HG03108 (cell line): ENCODE data around the gene DPP10.

Experiments used
- ATAC-seq: cut with Tn5 transposase; IDR thresholded peaks from one replicate; pipeline ENCODE4 v1.9.1; 2021; ENCODE audit warnings: moderate library complexity; ENCODE audit not compliant: unreplicated experiment

The DPP10 gene

DNA sequence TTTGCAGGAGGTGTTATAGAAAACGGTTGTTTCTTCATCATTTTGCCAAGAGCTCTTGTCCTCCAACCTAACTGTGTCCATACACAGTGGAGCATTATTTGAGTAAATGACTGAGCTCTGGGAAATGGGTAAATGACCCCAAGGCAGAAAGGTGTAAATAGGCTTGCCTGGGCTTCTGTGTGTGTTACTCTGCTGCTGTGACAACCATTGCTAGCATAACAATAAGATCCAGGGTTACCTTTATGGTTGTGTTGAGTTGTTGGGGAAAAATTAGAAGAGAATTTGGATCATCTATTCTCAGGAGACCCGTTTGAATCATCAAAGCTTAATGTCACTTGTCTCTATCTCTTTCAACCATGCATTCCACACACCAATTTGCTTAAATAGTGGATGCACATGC is 672.7 kb downstream of the DPP10 start:
- no peak for ATAC-seq

DNA sequence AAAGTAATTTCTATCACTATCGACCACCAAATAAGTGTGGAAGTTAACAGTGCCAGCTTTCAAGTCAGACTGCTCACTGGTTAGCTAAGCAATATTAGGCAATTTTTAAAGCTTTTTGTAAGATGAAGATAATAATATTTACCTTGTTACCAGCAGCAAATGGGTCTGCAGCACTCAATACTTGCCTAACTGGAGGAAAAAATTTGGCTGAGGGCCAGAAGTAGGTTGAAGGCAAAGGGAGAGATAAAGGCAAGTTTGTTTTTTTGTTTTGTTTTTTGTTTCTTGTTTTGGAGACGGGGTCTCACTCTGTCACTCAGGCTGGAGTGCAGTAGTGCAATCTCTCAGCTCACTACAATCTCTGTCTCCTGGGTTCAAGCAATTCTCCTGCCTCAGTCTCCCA is 675.9 kb downstream of the DPP10 start:
- ATAC-seq: no peak

DNA sequence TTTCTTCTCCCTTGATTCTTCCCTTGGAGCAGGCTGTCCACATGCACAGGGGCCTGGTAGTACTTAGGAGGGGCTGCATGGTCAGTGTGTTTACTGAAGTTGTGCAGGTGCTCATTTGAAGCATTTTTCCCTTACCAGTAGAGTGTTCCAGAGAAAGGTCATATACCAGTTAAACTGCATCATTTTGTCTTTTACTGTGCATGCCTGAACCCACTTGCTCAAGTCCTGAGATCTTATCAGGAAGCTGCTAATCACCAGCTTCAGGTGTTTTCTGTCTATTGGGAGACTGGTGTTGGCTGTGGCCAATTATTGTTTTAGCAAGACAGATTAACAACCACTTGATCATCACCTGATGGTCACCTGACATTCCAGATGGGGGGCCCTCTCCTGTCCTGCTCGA is 676.6 kb downstream of the DPP10 start:
- ATAC-seq: no peak

DNA sequence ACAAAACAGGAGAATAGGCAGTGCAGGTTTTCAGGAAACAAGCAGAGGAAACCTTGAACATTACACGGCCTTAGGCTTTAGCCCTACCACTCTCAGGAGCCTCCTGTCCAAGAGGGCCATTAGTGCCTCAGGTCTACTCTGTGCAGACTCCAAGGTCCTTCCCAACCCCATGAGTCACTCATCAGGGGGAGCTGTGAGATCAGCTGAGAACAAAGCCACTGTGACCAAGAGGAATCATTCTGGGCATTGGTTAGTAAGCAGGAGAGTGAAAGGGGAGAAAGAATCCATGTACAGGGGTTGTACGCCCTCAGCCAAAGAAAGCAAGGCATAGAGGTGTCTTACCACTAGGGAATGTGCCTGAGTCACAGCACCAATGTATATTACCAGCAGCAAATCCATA is 680.3 kb downstream of the DPP10 start:
- ATAC-seq: no peak

DNA sequence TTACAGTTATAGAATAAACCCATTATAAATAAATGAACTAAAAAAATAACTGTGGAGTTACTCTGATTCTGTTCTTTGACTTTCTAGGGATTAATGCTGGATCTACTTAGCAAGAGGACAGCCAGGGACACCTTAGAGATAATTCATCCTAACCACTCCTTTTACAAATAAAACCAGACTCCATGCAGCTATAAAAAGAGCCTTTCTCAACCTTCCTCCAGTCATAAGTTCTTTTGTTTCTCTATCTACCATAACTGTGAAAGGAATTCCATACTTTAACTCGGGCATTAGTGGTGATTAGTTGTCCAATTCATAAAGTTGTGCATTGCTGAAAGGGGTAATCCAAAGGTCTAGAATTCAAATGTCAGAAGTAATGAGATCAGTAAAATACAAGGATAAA is 682.4 kb downstream of the DPP10 start:
- ATAC-seq: no peak

DNA sequence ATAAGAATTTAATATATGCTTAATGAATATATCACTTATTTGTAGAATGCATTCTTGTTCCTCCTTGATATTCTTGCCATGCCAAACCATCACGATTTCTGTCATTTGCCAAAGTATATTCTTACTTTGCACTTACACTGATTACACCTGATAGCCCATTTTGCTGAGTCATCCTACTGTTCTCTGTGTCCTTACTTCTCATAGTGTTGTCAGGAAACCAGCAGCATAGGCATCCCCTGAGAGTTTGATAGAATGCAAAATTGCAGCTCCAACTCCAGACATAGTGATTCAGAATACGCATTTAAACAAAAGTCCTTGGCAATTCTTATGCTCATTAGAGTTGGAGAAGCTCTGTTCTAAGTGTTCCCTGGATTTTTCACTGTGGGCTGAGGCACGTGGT is 687.1 kb downstream of the DPP10 start:
- ATAC-seq: no peak

DNA sequence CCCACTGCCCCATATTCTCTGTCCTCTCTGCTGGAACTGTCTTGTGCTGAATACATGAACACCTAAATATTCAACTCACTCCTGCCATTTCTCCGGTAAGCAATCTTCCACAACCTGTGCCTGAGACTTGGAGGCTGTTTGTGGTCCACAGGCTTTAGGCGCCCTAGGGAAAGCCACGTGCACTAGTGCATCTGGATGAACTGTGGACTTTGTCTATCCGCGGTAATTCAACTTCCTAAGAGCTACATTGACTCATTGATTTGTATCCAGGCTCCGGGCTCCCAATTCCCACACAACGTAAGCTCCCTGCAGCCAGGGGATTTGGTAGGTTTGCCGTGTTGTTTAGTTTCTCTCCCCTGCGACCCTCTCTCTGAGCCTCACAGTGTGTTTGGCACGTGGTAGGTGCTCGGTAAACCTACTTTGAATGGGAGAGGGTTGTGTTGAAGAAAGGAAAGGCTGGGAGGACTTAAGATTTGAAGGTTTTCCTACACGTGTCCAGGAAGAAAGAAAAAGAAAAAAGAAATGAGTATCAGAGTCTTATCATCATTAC is 718.2 kb downstream of the DPP10 start:
- ATAC-seq: no peak

DNA sequence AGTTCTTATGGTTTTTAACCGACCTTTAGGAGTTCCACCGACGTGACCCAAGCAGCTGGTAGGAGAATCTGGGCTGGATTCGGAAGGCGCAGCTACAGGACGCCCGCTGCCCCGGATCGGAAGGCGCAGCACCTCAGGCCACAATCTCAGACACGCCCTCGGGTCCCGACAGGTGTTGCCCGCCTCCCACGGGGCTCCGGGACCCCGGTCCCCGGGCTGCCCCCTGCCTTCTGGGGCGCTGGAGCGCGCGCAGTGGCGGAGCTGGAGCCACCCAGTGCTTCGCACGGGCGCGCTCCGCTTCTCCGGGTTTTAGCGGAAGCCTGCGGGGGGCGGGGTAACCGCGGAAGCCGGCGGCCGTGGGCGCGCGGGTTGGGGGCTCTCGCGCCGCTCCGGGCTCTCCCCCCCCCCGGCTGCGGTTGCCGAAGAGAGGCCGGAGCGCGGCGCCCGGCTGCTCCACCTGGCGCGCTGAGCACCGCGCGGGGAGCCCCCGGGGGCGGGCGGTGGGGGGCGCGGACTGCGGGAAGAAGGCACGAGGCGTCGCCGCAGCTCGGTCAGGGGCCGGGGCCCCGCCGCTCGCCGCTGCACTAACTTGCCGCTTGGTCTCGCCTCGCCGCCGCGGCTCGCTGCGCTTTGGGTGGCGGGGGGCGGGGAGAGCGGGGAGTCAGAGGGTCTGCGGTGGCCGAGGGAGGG is 718.8 kb downstream of the DPP10 start:
- no peak for ATAC-seq

DNA sequence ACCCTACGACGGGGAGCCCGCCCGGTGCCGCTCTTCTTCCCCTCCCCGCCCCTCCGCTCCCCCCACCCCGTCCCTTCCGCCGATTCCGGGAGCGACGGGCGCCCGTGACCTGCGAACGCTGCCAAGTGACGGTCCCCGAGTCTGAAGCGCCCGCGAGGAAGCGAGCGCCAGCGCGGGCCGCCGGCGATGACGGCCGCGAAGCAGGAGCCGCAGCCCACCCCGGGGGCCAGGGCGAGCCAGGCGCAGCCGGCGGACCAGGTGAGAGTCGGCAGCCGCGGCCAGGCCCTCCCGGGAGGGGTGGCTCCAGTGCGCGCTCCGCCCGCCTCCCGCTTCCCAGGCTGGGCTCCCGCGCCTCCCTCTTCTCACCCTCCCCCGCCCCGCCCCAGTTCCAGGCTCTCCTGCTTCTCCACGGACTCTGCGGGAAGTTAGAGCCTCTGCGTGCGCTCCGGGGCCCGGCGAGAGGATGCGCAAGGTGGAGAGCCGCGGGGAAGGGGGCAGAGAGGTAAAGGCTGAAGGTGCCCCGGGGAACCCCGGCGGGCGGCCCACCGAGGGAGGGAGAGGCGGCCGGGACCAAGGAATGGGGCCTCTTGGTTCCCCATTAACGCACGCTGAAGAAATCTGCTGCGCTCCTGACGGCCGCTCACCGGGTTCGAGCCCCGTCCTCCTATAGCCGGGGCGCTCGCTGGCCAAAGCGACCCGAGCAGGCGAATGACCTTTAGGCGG is 719.5 kb downstream of the DPP10 start:
- no peak for ATAC-seq

DNA sequence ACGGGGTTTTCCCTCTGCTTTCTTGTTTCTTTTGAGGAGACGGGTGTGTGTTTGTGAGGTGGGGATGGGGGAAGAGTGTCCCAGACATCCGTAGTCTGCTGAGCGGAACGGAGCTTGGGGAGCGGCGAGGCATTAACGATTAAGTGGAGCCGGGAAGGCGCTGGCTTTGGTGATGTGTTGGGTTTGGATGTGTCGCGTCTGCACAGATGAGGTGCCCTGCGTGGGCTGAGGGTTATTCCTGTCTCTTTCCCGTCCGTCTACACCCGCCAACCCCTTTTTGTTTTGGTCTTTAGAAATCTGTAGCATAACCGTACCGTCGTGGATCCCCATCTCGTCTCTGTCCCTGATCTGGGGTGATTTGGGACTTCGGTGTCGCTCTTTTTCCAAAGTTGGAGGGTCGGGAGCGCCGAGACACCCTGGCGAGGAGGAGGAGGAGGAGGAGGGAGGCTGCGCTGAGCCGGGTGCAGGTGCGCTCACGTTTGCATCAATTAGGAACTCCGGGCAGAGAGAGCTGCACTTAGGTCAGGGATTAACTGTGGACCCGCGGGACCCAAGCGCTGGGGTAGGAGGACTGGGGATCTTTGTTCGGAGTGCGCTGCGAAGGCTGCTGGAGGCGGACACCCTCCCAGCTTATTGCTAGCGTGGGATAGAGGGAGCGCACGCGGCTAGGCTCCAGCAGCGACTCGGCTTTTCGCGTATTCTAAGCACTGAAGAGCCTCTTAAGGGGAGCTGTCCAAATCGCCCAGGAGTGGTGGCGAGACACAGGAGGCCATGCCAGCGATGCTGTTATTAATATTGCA is 720.3 kb downstream of the DPP10 start:
- ATAC-seq: no peak

DNA sequence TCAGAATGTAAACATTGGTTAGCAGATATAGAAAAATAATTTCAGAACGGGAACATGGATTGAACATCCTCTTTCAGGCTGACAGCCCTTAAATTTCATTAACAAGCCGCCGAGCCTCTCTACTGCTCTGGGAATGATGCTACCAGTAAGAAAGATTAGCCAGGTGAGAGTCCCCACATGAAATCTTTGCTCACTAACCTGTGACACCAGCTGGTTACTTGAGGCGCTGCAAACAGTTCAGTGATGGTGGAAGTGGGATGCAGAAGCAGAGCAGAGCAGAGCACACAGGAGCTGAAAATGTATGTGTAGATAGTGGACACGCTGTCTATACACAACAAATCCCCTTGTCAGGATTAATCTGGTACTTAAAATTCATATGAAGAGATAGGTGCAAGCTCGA is 721.1 kb downstream of the DPP10 start:
- no peak for ATAC-seq

DNA sequence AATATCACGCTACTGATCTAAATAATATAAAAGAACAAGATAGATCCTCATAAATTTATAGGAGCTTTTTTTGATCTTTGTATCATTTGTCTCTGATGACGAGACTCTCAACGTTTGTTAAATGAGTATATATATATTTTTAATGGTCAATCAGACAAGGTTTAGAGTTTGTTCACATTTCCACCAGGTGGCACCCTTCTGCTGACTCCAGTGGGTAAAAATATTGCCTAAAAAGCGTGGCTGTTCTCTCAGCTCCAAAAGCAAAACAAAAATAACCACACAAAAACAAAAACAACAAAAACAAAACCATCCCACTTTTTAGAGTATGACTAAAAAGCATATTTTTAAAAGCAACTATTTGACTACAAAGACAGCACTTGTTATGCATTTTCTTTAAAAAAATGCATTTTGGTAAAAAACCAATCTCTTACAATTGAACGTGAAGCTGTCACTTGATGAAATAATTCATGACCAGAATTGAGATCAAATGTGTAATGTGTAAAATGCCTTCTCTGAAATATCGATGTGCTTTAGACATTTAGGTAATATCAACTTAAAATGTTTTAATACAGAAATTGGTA is 723.2 kb downstream of the DPP10 start:
- no peak for ATAC-seq

DNA sequence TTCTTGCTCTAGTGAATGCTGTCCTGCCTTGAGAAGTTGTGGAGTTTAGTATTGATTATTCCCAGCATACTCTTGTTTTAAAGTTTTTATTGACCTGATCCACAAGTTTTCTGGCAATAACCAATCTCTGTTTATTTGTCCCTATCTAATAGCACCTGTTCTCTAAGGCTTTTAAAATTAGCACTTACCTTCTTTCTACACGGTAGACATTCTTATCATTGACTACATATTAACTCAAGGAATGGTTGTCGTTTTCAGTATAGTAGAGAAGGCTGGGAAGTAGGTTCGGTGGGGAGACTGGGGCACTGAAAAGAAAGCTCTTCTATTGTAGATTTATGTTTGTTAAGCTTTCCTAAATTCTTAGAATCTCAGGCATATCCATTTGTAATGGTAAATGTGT is 726.0 kb downstream of the DPP10 start:
- ATAC-seq: no peak

DNA sequence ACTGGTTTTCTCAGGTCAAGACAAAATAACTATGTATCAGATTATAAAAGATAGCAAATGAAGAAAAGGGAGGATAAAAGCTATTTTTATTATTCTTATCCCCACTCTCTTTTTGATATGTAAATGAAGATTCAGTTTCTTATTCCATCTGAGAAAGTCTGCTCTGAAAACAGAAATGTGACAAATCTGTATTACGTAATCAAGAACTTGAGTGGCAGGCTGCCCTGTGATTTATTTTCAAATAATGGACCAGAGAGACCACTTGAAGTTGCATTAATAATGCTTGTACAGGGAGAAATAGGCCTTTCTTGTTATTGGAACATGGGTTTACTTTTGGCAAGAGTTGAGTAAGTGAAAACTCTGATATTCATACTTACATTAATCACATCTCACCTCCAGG is 727.4 kb downstream of the DPP10 start:
- no peak for ATAC-seq

DNA sequence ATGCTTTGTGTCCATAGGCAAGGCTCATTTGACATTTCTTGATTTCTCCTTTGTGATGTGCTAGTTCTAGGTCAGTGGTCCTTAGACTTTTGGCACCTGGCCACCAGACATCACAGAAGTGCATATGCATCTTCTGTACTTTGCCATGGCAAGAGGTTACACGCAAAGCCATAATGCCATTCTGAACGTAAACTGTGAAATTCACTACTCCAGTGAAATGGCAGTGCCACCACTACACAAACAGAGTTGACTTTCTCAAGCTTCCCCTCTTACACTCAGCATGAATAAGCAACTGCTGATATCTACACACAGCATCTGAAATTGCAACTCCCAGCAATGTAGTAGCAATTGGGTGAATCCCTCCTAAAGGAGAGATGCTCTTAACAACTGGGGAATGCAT is 729.3 kb downstream of the DPP10 start:
- no peak for ATAC-seq

DNA sequence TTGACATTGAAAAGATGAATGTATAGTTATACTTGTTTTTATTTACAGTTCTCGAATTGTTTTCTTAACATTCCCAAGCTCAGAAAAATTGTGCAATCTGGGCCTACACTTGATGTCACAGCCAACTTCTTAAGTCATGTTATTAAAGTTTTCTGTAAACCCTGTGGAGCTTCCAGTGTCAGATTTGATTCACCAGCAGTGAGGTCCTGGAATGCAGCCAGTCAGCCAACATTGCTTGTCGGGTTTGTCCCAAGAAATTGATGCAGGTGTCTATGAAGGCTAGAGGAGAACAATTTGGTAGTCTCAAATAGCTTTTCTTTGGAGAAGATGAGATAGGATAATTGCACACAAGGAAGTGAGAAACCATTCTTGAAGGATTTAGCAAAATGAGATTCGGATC is 732.2 kb downstream of the DPP10 start:
- no peak for ATAC-seq

DNA sequence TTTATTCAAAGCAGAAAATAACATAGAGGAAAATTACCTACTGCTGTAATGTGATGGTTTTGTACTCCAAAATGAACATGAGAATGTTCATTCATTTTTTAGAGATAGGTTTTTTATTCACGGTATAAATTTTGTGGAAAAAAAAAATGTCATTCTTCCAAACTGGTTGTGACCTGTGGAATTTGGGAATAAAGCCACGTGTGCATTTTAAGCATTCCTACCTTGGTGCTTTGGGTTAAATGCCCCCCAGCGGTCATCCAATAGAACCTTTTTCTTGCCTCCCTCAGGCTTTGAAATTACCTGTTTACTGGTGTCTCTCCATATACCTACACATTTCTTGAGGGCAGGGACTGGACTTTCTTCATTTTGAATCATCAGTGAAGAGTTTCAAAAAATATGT is 740.7 kb downstream of the DPP10 start:
- no peak for ATAC-seq

DNA sequence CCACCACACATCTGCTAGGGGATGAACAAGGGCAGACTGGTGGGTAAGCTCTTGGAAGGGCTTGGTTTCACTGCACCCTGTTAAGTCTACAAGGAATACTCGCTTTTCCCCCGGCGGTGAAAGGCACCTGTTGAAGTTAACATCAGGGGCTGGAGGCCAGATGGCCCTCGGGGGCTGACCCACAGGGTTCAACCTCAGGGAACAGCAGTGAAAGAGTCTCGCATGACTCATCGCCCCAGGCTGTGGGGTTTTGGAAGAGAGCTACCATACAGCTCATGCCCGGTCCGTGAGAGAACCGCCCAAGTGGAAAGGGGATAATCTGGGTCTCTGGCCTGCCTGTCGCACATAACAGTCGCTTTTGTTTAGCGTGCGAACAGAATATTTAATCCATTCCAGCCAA is 748.0 kb downstream of the DPP10 start:
- ATAC-seq: no peak

DNA sequence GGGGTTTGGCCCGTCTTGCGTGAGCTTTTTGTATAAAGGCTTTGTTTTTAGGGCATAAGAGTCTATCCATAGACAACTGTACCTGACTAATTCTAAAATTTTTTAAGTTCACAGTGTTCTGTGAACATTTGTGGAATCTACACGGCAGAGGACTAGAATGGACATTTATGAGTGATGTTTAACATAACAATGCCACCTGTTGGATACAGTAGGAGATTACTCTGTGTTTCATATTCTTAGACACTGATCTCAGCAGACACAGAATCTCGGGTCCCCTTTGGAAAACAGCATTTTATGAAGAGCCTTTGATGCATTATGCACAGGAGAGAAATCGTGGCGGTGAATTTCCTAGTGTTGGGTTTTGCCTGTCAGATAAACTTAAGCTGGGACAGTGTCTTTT is 752.2 kb downstream of the DPP10 start:
- no peak for ATAC-seq

DNA sequence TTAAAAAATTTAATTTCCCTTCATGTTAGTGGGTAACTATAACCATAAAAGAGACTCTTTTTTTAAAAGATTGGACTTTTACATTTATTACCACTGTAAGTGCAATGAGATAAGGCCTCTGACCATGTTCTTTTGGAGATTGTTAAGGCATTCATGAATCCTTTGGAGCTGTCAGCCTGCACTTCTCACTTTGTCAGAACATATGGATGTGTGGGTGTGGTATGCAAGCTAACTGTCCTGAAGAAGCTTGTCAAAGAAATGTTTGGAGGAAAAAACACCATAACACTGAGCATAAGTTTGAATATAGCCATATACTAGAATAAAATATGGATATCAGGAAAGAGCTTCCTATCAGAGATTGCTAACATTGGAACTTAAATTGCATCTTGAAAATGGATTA is 754.1 kb downstream of the DPP10 start:
- no peak for ATAC-seq

DNA sequence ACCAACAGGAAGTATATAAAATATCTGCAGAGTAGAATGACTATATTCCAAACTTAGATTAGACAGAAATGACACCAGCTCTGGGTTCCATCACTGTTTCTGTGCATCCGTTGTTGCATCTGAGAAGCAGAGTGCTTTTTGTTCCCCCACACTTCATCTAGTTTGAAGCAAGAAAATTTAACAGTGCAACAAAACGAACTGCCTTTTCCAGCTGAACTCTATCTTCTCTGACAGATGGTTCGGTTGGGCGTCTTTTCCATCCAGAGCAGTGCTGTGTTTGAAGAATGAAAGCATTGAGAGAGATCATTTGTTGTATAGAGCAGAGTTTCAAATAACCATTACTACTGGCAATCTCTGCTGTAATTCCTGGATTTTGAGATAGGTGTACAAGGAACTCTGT is 757.5 kb downstream of the DPP10 start:
- ATAC-seq: no peak
